Psoas muscle (tissue), 8 donors: Measurements from ENCODE around the gene PIK3C2A. TPM values are rescaled to one million over a fixed set of nuclear protein-coding genes. Genes with fewer than 3 reads are reported as not detected.

Experiments used
- ATAC-seq, 4 donors: fragments of 200-7000 bp; cut with Tn5 transposase; one replicate each; pipeline ENCODE4 v1.9.1; 2020; ENCODE audit warnings: moderate library complexity in 3 of 4, mild to moderate bottlenecking in 2 of 4
- DNase-seq, 2 donors: peaks; one replicate each; pipeline ENCODE4 v3.0.0-alpha.2; 2020
- H3K27ac ChIP-seq: fragments of 200-600 bp; one replicate; pipeline ENCODE4 v1.8.0; 2022
- H3K27me3 ChIP-seq, 3 donors: fragments of 200-600 bp in 1 of 3; one replicate each; pipeline versions ENCODE4 v1.6.1 to v1.8.0; 2013 to 2022; ENCODE audit warnings: low read length in 2 of 3, mild to moderate bottlenecking in 2 of 3, moderate library complexity in 1 of 3; ENCODE audit not compliant: insufficient read depth in 3 of 3
- H3K36me3 ChIP-seq, 2 donors: fragments of 200-600 bp in 1 of 2; one replicate each; pipeline versions ENCODE4 v1.6.1 to v1.8.0; 2013 to 2022; ENCODE audit warnings: low read depth in 1 of 2, mild to moderate bottlenecking in 1 of 2, moderate library complexity in 1 of 2; ENCODE audit not compliant: insufficient read depth in 1 of 2
- H3K4me1 ChIP-seq: fragments of 200-600 bp; one replicate; pipeline ENCODE4 v1.8.0; 2022
- H3K4me3 ChIP-seq: fragments of 200-600 bp; one replicate; pipeline ENCODE4 v1.8.0; 2022; ENCODE audit warnings: mild to moderate bottlenecking
- H3K9me3 ChIP-seq: fragments of 200-600 bp; one replicate; pipeline ENCODE4 v1.8.0; 2022
- WGBS, 3 donors: extraction: QIAGEN DNeasy Blood & Tissue Kit; methylation state at CpG; one replicate each; pipeline versions ENCODE4 v1.1.6 to v1.1.7; 2013; 5-methylcytosine and 5-hydroxymethylcytosine counted together
- intact Hi-C, 2 donors: fragments of 100-400 bp; cut with DNase I; formaldehyde crosslinking; loops; one replicate each; pipeline versions ENCODE4 v1.11.0 to v1.14.2; 2022
- long read RNA-seq, 2 donors: library from polyadenylated mRNA; unstranded; transcript quantifications; one replicate each; pipeline ENCODE4 v2.0.0, GENCODE V29; 2021
- polyA plus RNA-seq, 3 donors: library from polyadenylated mRNA; stranded (reverse); fragments of 200-250 nt; gene quantifications; one replicate each; pipeline ENCODE4 v1.2.3, GENCODE V29; 2013
- total RNA-seq, 4 donors: library from RNA; stranded (reverse); fragmentation: NEBNext Ultra II Directional in 2 of 4; extraction: Animal tissue kit (Norgen Biotek cat#: 25700) in 2 of 4; gene quantifications; one replicate each; pipeline versions ENCODE4 v1.2.1 to v1.2.4, GENCODE V29; 2021 to 2023
- TF ChIP-seq, protein P1 (sequence below): fragments of 200-600 bp; IDR thresholded peaks from one replicate; pipeline ENCODE4 v1.8.0; 2022; ENCODE audit warnings: antibody characterized with exemption
- donor health status: healthy with polysubstance abuse.
- donor health status: DM: no; HTN: no; CAD: no; lungs with moderate emphysema.
- donor health status: Bipolar disorder and iron deficiency.
- donor health status: healthy.
- donor health status: DM: yes; HTN: yes; CAD: no.
- donor health status: DM: no; HTN: no; CAD: no.
- donor health status: DM: no; HTN: no; CAD: no.
- donor health status: DM: yes; HTN: yes; CAD: no.

PIK3C2A gene, protein sequence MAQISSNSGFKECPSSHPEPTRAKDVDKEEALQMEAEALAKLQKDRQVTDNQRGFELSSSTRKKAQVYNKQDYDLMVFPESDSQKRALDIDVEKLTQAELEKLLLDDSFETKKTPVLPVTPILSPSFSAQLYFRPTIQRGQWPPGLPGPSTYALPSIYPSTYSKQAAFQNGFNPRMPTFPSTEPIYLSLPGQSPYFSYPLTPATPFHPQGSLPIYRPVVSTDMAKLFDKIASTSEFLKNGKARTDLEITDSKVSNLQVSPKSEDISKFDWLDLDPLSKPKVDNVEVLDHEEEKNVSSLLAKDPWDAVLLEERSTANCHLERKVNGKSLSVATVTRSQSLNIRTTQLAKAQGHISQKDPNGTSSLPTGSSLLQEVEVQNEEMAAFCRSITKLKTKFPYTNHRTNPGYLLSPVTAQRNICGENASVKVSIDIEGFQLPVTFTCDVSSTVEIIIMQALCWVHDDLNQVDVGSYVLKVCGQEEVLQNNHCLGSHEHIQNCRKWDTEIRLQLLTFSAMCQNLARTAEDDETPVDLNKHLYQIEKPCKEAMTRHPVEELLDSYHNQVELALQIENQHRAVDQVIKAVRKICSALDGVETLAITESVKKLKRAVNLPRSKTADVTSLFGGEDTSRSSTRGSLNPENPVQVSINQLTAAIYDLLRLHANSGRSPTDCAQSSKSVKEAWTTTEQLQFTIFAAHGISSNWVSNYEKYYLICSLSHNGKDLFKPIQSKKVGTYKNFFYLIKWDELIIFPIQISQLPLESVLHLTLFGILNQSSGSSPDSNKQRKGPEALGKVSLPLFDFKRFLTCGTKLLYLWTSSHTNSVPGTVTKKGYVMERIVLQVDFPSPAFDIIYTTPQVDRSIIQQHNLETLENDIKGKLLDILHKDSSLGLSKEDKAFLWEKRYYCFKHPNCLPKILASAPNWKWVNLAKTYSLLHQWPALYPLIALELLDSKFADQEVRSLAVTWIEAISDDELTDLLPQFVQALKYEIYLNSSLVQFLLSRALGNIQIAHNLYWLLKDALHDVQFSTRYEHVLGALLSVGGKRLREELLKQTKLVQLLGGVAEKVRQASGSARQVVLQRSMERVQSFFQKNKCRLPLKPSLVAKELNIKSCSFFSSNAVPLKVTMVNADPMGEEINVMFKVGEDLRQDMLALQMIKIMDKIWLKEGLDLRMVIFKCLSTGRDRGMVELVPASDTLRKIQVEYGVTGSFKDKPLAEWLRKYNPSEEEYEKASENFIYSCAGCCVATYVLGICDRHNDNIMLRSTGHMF (N-terminal part only)
- total RNA-seq (10 to 100 TPM; 14.0 to 16.6 (median 16.4) TPM), polyA plus RNA-seq (1 to 10 TPM; 3.1 to 6.2 (median 3.8) TPM)
- long read RNA-seq, donor 1, partial matches to known transcripts, result 0 of 1 reads
- long read RNA-seq, donor 1, other reads (novel, unspliced or antisense), result 1 of 1 reads
- long read RNA-seq, donor 2, partial matches to known transcripts, result 3 of 6 reads
- long read RNA-seq, donor 2, other reads (novel, unspliced or antisense), result 3 of 6 reads

DNA sequence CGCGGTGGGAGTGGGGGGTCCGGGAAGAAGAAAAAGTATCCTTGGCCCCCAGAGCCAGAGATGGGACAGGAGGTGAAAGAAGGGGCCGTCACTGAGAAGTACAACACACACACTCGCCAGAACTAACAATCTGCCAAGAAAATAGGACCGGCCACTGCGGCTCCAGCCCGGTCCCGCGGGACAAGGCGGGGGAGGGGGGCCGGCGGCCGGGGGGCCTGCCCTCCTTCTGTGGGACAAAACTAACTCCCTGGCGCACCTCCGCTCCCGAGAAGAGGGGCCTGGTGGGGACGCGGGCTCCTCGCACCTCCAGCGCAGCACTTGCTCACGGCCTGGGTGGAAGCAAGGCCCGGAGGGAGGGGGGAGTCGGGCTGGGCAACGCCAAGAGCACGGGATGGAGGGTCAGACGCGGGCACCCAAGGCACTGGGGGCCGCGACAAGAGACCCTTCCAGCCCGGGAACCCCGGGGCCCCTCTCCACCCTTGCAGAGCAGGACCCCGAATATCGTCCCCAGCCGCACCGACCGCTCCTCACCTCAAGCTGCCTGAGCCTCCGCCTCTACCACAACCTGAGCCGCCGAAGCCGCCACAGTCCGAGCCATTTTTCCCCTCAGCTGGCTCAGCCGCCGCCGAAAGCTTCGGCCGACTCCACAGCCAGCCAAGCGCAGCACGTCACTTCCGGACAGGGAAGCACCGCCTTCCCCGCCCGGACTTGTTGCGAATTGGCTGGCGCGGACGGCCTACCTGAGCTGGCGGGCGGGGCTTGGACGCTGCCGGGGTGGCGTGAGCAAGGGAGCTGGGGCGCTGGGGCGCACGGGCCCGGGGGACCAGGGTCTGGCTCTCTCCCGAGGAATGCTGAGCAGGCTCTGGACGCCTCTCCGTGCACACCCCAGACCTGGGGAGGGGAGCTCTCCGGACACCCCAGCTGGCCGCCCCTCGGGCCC, at the start of gene PIK3C2A:
Gene PIK3C2A (minus strand): TSS at position 670 of the 940 bp plus-strand sequence. CDS start 38,245 bp downstream, outside the sequence.
- ATAC-seq, result peak; percentile 98 to 99 (median 99)
- DNase-seq, result peak; percentile 96 to 97
- Histone ChIP-seq H3K27ac (peak within 1 kb of the TSS; percentile 88), H3K4me1 (peaks cover 7% of the 10 kb centered on the region), H3K36me3 (peaks cover 0 to 6% of the 10 kb centered on the region in 2 donors), H3K27me3 (no peaks in the 10 kb centered on the region), H3K4me3 (peak within 1 kb of the TSS; percentile 78), H3K9me3 (no peaks in the 10 kb centered on the region)
- TF ChIP-seq, protein P1, sequence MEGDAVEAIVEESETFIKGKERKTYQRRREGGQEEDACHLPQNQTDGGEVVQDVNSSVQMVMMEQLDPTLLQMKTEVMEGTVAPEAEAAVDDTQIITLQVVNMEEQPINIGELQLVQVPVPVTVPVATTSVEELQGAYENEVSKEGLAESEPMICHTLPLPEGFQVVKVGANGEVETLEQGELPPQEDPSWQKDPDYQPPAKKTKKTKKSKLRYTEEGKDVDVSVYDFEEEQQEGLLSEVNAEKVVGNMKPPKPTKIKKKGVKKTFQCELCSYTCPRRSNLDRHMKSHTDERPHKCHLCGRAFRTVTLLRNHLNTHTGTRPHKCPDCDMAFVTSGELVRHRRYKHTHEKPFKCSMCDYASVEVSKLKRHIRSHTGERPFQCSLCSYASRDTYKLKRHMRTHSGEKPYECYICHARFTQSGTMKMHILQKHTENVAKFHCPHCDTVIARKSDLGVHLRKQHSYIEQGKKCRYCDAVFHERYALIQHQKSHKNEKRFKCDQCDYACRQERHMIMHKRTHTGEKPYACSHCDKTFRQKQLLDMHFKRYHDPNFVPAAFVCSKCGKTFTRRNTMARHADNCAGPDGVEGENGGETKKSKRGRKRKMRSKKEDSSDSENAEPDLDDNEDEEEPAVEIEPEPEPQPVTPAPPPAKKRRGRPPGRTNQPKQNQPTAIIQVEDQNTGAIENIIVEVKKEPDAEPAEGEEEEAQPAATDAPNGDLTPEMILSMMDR, result no peak
- intact Hi-C loops, result loop anchor here (5.0 kb wide), 2 partner anchors 70 to 130 kb away; partner anchors contain the start of genes NUCB2 (in 1 of the 2) and RPS13 (in 1 of the 2)
- 0% methylated on average over 56 to 72 of the region's 72 CpGs for WGBS, 3 donors

DNA sequence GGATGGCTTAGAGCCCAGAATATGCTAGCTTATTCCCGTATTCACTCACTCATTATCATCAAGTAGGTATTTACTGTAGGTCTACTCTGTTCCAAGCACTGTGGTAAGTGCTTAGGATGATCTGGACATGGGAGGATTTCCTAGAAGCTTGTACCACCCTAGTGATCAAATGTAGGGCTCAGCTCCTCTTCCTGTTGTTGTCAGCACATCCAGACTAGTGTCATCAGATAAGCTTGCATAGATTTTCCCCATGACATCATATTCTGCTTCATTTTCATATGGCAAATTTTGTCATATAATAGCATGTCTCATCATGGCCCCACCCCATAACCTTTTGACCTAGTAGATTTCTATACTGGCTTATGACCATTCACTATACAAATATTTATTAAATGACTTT, 49.4 kb upstream of the PIK3C2A start:
- no peaks in the 10 kb centered on the region for H3K9me3 ChIP-seq
- H3K4me3 ChIP-seq, result no peak overlapping the region
- no peaks in the 10 kb centered on the region for H3K4me1 ChIP-seq
- 43 to 67% (median 48%) methylated on average over 1 of the region's 1 CpG for WGBS, 3 donors
- DNase-seq (no peak), ATAC-seq (peak in 1 of 4 donors; percentile 35)
- no peaks in the 10 kb centered on the region for H3K36me3 ChIP-seq
- intact Hi-C loops, result no loop called here
- TF ChIP-seq, protein P1, result no peak
- H3K27me3 ChIP-seq, result no peaks in the 10 kb centered on the region
- no peak overlapping the region for H3K27ac ChIP-seq

DNA sequence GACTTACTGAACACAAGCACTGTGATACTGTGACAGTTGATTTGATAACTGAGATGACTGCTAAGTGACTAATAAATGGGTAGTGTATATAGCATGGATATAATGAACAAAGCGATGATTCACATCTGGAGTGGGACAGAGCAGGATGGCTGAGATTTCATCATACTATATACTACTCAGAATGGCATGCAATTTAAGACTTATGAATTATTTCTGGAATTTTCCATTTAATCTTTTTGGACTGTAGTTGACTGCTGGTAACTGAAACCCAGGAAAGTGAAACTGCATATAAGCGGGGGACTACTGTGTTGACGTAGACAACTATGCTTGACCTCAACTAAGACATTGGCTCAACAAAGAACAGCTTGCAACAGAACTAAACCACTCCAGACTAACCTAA, 48.7 kb upstream of the PIK3C2A start:
- H3K4me1 ChIP-seq, result no peaks in the 10 kb centered on the region
- no peak for DNase-seq
- ATAC-seq, result no peak
- H3K27me3 ChIP-seq, result no peaks in the 10 kb centered on the region
- no peaks in the 10 kb centered on the region for H3K9me3 ChIP-seq
- no peak overlapping the region for H3K27ac ChIP-seq
- H3K4me3 ChIP-seq, result no peak overlapping the region
- WGBS, 3 donors, result 36 to 40% (median 39%) methylated on average over 3 of the region's 3 CpGs
- TF ChIP-seq, protein P1, result no peak
- no peaks in the 10 kb centered on the region for H3K36me3 ChIP-seq
- intact Hi-C loops, result no loop called here
